OCI-M2 (cell line): ENCODE measurements around the gene GALNT2.

ENCODE experiments used
- DNase-seq: peaks from one replicate; lab custom pipeline; 2025; ENCODE audit not compliant: unreplicated experiment; lab: John Stamatoyannopoulos, UW

The GALNT2 gene

DNA sequence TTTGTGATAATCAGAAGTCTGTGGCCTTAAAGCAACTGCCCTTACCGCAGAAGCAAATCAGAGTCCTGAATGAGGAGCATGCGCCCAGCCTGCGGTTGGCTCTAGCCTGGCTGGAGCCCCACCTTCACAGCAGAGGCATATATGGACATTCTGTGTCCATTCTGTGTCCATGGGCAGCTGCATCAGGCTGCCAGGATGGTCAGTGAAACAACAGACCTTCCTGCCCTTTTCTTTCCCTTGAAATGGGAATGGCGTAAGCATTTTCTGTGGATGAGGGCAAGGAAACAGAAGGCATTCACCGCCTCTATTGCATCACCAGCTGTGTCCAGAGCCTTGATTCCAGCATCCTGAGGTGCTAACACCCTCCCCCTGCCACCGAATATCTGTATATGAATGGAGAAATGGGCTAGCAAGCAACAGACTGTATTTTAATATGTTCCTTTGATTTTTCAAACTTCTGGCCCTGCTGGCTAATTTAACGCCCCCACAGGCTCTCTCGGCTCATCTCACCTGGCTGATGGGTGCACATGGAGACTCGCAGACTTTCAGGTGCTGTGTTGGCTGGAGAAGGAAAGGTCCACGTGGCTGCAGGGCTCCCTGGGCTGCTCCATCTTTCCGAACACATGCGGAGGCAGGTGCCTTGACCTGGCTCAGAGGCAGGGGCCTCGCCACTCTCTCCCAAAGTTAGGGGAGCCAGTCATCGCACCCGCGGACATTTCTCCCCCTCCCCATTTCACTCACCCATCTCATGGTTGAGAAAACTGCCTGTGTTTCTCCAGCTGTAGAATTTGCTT lies 159.2 kb downstream of the GALNT2 start:
- no peak for DNase-seq

DNA sequence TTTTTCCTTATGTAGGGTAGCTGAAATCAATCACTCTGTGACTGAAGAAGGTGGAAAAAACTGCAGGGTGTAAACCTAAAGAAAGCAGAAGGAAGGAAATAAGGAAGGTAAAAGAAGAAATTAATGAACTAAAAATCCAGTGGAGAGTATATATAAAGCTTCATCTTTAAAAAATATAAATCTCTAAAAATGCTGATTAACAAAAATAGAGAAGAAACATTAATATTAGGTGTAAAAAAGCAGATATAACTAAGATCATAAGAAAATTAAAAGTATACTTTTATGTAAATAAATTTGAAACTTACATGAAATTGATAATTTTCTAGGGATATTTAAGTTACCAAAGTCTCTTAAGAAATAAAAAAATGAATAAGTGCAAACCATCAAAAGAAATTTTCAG lies 159.8 kb downstream of the GALNT2 start:
- DNase-seq, result no peak

DNA sequence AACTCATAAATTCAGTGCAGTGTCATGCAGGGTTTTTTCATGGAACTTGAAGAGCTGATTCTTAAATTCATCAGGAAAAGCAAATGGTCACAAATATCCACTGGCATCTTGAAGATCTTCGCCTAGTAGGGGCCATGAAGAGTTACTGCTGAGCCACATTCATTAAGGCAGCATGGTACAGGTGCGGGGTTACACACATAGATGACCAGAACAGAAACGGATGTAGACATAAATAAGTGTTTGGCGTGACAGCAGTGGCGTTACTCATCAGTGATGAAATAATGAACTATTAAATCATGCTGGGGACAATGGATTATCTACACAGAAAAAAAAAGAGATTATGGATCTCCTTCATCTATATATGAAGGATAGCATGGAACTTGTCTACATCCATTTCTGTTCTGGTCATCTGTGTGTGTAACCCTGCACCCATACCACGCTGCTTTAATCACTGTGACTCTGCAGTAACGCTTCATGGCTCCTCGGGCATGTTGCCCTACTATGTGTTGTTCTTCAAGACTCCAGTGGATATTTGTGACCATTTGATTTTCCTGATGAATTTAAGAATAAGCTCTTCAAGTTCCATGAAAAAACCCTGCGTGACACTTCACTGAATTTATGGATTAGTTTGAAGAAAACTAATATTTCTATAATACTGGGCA lies 161.3 kb downstream of the GALNT2 start:
- no peak for DNase-seq

DNA sequence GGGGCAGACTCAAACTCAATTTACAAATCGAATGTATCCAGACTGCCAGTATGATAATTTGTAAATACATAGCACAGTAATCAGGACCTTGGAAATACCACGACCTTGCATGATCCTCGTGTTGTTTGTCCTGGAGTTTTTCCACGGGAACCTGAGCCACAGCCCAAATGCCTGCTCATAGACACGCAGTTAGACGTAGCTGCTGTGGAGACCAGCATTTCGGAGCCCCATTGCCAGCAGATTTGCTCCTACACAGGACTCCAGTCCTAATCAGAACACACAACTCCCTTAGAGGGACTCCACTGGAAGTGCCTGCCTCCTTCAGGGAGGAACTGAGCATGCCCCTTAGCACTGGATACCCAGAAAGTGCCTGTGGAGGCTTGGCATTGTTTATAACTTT lies 163.2 kb downstream of the GALNT2 start:
- DNase-seq, result no peak

DNA sequence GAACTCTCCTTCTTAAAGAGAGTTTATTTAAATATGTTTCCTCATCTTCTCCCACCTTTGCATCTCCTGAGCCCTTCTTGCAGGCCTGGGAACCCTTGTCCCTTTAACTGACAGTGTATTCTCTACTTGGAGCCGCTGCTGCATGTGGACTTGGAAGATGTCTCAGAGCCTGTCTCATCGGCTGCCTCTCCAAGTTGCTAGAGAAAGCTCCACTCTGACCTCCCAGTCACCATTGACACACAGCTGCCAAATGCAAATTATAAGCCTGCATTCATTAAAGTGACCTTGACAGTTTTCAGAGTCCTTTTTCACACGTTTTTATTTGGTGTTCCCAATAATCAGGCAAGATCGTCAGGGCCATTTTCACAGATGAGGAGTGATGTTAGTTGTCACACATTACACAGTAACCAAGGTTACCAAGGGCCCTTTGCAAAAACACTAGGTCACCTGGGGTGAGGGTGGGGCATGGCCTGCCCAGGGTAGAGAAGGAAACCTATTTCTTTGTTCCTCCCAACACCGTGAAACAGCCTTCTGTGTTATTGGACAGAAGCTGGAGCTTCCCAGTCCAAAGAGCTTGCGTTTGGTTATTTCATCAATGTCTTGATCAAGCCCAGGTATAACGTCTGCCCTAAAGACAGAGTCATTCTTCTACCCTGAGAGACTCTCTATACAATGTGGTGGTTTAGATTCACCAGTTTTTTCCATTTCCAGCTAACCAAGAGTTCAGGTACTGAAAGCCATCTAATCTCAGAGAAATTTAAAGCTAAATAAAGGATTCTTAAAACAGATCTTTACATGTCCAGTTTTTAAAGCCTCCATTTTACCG lies 164.1 kb downstream of the GALNT2 start:
- no peak for DNase-seq

DNA sequence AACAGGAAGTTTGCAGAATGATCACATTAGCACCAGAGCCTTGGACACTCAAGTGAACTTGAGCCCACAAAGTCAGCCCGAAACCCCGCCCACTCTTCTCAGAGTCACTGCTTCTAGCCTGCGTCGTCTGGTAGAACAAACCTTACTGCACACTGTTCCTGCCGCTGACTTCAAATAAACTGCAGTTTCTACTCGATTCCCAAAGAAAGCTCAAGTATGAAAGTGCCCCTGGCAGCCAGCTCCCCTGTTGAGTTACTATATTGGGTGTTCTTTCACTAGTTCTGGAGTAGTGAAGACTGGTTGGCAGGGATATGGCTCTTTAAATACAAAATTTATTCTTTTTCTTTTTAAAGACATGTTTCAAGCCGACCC lies 164.7 kb downstream of the GALNT2 start:
- no peak for DNase-seq

DNA sequence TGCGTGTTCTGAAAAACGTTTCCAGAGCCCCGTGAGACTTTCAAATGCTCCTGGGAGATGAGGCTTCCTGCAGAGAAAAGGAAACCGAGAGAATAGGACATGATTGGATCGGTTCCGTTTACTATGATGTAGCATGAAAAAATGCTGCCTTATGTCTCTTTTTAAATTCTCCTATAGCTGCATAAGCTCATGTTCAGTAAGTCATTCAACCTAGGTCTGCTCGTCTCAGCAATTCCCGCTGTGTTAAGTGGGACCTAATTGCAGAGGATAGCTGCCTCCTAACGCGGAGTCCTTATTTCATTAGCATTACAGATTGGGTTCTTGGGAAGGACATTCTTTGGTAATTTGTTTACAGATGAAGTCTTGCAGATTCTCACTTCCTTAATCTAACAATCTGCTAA lies 165.3 kb downstream of the GALNT2 start:
- DNase-seq, result no peak

DNA sequence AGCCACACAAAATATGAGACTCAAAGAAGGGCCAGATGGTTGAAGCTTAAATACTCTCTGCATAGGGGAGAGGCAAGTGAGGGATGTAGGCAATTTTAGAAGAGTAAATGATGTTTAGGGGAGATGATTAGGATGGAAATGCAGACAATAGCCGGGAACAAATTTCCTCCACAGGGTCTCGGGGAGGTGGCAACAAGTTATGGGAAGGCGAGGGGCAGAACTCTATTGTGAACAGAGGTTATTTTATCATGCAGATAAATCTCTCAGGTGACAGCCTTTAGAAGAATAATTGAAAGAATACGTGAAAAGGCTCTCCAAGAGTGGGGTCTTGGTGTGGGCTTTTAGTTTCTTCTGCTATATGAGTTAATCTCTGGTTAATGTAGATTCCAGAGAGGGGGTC lies 166.7 kb downstream of the GALNT2 start:
- no peak for DNase-seq

DNA sequence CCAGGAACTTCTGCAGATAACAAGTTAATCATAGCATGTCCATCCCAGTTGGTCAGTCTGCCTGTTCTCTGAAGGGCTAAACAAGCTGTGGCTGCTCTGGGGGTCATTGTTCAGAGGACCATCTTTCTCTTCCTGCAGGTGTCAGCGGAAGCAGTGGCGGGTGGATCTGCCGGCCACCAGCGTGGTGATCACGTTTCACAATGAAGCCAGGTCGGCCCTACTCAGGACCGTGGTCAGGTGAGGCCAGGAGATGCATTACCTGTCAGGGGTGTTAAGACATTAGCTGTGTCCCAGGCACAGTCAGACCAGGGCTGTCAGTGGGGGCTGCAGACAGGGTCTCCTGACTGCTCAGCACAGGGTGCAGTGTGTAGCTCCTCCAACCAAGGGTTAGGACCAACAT lies 168.8 kb downstream of the GALNT2 start:
- DNase-seq, result no peak

DNA sequence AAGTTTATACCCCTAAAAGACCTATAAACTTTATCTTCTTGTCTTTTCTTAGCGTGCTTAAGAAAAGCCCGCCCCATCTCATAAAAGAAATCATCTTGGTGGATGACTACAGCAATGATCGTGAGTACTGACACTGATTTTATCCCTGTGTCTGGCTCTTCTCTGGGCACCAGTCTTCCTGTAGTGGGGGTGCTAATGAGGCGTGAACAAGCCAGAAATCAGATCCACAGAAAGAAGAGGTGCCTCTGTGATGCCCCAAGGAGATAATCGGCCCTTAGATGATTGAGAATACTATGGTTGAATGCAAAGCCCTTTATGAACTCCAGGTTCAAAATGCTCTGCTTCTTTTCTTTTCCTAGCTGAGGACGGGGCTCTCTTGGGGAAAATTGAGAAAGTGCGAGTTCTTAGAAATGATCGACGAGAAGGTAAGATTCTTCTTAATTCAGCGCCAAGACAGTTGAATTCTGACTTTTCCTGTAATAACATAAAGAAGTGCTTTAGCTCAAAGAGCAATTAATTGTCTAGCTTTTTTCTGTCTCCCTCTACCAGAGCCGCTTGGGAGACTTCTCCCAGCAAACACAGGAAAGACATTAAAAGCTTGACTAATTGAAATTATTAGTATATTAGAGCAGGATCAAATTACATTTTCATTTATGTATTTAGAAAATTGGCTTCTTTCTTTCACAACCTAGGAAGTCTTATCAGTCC lies 169.4 kb downstream of the GALNT2 start:
- no peak for DNase-seq

DNA sequence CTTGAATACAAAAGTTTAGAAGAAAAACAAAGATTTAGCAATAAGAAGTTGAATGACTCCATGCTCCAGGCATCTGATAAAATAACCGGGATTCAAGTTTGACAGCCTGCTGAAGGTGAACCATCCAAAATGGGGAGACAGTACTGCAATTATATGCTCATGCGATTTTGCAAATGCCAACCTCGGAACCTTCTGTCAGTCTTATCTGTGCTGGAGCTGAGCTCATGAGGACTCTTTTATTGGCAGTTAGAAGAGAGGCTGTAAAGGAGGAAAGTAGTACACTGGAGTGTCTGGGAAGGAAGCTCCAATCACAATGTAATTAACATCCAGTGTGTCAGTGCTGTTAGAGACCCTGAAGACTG lies 170.0 kb downstream of the GALNT2 start:
- no peak for DNase-seq

DNA sequence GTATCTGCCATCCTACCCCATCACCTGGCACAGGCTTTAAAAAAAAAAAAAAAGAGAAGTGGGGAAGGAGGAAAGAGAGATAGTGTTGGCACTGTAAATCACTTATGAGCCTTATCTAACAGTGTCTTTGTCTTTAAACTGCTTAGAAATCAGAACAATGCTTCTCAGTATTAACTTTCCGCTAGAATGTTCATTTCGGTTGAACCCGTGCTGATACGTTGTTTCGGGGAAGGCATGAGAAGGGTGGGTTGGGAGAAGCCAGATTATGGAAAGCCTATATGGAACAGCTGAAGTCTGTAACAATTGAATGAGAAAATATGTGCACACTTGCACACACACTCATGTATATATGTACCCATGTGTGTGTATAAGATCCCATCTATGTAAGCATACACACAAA lies 170.8 kb downstream of the GALNT2 start:
- no peak for DNase-seq

DNA sequence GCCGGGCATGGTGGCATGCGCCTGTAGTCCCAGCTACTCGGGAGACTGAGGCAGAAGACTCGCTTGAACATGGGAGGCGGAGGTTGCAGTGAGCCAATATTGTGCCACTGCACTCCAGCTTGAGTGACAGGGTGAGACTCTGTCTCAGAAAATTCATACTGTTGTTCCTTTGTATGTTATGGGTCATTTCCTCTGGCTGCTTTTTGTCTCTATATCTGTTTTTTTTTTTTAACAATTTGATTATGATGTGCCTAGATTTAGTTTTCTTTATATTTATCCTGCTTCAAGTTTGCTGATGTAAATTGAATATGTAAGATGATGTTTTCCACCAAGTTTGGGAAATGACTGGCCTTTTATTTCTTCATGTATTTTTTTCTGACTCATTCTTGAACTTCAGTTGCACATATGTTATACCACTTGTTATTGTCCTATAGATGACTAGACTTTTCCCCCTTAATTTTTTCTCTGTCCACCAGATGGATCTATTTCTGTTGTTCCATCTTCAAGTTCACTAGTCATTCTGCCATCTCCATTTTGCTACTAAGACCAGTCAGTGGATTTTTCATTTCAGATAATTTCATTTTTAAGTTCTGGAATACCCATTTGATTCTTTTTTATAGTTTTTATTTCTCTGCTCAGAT lies 173.5 kb downstream of the GALNT2 start:
- DNase-seq, result no peak

DNA sequence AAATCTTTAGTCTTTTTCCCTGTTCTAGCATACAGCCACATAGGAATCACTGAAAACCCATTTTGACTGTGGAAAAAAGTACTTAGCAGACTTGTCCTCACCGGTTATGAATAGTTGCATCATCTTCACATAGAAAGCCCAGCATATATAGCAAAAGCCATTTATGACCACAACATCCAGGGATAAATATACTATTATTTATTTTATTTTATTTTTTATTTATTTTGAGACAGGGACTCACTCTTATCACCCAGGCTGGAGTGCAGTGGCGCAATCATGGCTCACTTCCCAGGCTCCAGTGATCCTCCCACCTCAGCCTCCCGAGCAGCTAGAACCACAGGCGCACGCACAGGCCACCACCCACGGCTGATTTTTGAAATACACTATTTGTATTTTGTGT lies 175.3 kb downstream of the GALNT2 start:
- no peak for DNase-seq

DNA sequence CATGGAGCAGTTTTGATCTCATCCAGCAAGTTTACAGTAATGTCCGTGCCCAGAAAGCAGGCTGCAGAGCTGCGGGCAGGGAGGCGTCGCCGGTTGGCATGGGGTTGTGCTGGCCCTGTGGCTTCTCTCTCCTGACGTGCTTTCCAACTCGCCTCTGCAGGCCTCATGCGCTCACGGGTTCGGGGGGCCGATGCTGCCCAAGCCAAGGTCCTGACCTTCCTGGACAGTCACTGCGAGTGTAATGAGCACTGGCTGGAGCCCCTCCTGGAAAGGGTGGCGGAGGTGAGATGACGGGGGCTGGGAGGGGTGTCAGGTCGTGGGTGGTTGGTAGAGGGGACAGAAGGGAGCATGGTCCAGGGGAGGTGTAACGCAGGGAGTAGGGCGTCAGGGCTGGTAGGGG lies 176.1 kb downstream of the GALNT2 start:
- DNase-seq, result no peak

DNA sequence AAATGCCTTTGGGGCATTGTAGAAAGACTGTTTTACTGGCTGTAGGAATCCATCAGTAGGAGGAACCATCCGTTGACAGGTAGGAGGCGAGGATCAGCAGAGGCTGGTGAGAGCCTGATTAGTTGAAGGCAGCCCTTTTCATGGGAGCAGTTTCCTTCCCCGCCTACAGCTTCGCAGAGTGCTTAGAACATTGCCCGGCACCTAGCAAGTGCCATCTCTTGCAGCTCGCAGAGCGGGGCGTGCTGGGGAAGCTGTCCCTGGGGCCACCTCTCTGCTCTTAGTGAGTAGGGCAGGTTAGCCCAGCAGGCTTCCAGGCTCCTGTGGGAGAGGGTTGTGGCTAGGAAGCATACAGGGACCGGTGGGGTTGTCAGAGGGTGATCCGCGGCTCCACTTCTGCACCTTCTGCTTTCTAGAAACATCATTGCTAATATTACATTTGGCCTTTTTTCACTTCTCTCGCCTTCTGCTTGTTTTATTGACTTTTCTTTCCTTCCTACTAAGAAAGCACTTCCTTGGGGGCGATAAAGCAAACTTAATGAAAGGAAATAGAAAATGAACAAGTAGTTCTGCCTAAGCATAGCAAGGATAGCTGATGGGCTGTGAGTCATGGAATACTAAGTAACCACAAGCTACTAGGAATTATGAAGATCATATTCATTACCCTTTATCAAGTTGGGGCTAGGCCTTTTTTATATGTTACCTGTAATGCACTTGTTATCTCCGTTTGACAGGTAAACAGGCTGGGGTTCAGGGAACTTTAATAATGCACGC lies 176.7 kb downstream of the GALNT2 start:
- DNase-seq, result no peak

DNA sequence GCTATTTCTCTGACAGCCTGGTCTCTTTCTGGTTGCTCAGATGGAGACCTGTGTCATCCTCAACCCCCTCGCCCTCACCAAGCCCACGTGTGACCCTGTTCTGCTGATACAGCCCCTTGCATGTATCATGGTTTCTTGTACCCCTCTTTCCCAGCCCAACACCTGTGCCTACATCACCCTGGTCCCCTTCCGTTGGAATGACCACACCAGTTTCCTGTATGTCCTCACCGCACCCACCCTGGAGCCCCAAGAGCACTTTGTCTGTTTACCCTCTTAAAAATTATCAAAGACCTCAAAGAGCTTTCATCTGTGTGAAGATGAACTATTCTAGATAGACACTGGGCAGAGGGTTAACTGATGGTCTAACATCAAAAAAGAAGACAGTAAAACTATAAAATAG lies 179.5 kb downstream of the GALNT2 start:
- no peak for DNase-seq

DNA sequence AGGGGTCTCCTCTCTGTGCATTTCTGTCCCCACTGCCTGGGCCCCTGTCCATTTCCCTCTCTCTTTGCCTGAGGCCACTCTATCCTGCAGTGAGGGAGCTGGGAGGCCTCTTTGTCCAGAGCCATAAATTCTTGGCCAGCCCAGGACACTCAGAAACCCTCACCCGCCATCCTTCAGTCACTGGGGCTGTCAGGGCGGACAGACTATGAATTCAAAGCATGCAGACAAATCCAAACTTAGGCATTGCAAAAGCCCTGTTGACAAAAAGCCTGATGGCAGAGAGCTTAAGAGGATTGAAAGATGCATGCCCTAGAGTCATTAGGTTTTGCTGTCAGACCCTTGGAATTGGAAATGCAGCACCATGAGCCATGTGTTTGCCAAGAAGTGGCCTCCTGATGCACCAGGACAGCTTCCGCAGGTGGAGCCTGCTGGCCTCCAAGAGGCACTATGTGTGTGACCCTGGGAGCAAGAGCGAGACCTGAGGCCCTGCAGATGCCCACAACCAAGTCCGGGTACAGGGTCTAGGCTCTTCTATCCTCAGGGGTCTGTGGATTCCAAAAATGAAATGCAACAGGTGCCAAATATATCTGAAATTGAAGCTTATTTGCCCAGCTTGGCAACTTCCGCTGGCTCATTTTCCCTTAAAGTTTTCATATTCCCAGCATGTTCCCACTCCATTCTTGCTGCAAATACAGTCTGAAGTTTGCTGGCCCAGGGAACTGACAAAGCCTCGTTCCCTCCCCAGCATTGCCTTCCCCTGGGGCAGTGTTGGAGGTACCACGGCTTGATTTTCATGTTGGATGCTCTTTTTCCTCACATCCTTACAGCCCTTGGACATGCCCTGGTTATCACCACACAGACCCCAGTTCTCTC lies 181.2 kb downstream of the GALNT2 start:
- no peak for DNase-seq

DNA sequence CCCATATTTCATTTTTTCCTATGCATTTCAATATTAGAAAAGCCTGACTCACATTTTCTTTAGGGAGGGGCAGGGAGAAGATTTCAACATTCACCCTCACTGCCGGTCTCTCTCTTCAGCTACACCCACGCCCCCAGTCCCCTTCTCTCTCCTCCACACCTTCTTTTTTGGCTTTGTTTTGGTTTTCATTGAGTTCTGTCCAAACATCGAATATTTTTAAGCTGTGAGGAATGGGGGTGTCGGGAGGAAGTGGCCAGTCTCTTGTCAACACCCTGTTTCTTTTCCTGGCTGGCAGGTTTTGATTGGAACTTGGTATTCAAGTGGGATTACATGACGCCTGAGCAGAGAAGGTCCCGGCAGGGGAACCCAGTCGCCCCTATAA lies 181.8 kb downstream of the GALNT2 start:
- DNase-seq, result no peak
